HepG2 (cell line): ENCODE results near the gene MACROD2. TPM values are rescaled to one million over a fixed set of nuclear protein-coding genes. Genes with fewer than 3 reads are reported as not detected.

Experiments used
- ATAC-seq: fragments of 200-7000 bp; cut with Tn5 transposase; 3 replicates; pipeline ENCODE4 v1.9.1; 2020; ENCODE audit warnings: mild to moderate bottlenecking, moderate library complexity
- BruUV-seq: library from RNA; stranded (reverse); fragments of 400-500 nt; replicated peaks from 2 replicates; lab custom pipeline; 2021; lab: Mats Ljungman, UMichigan
- CTCF ChIA-PET: fragments of 300-600 bp; formaldehyde crosslinking; extraction: SDS; loops from one replicate; lab custom pipeline; 2021; ENCODE audit warnings: low total read pairs, inconsistent platforms, low intra/inter-chr PET ratio; lab: Yijun Ruan, JAX
- POLR2A ChIA-PET: fragments of 350-600 bp; sonication (Branson Sonifier 250); formaldehyde crosslinking; loops from one replicate; lab custom pipeline; 2020; ENCODE audit warnings: antibody characterized with exemption, inconsistent platforms; lab: Yijun Ruan, JAX
- DNase-seq: peaks from one replicate; pipeline ENCODE4 v3.0.0-alpha.2; 2015; ENCODE audit warnings: low spot score
- FAIRE-seq: peaks from 3 replicates; lab custom pipeline; 2011; peaks lifted over from hg19 to GRCh38; lab: Jason Lieb, UNC
- H2AFZ ChIP-seq: one replicate; pipeline ENCODE4 v1.6.1; 2011; ENCODE audit warnings: low read length, inconsistent platforms
- H3K27ac ChIP-seq: fragments of 300-600 bp; 3 replicates; pipeline ENCODE4 v1.8.0; 2011; ENCODE audit warnings: mixed run types, mild to moderate bottlenecking, mixed read lengths, low read length, inconsistent platforms; ENCODE audit not compliant: insufficient read depth; ENCODE audit errors: extremely low read length
- H3K27me3 ChIP-seq, 2 experiments: fragments of 200-600 bp in 1 of 2; 2 replicates in 1 of 2; 3 replicates in 1 of 2; pipeline versions ENCODE4 v1.6.0 to v1.8.0; 2011; ENCODE audit warnings: low read length in 2 of 2, mild to moderate bottlenecking in 2 of 2, moderate library complexity in 2 of 2, inconsistent platforms in 1 of 2; ENCODE audit not compliant: insufficient read depth in 2 of 2, control insufficient read depth in 1 of 2
- H3K36me3 ChIP-seq, 2 experiments: fragments of 200-600 bp in 1 of 2; replicated peaks in 1 of 2; 2 replicates in 1 of 2; 3 replicates in 1 of 2; pipeline versions ENCODE4 v1.5.1 to v1.8.0; 2011; ENCODE audit warnings: low read length in 2 of 2, inconsistent platforms in 1 of 2; ENCODE audit not compliant: insufficient read depth in 2 of 2, control insufficient read depth in 1 of 2
- H3K4me1 ChIP-seq: 2 replicates; pipeline ENCODE4 v1.5.1; 2012; ENCODE audit warnings: low read length, inconsistent platforms; ENCODE audit not compliant: insufficient read depth
- H3K4me2 ChIP-seq: 2 replicates; pipeline ENCODE4 v1.6.0; 2011; ENCODE audit warnings: low read depth, low read length, inconsistent platforms
- H3K4me3 ChIP-seq, 3 experiments: fragments of 200-600 bp in 1 of 3; sonication (generic), shearing (Covaris generic) in 1 of 3; replicated peaks in 1 of 3; 2 replicates each; pipeline ENCODE4 v1.5.1; 2011 to 2016; ENCODE audit warnings: low read length in 3 of 3, inconsistent platforms in 2 of 3, low read depth in 2 of 3, mild to moderate bottlenecking in 2 of 3, control low read depth in 1 of 3, mixed read lengths in 1 of 3; ENCODE audit not compliant: insufficient read depth in 1 of 3
- H3K79me2 ChIP-seq: one replicate; pipeline ENCODE4 v1.6.1; 2011; ENCODE audit warnings: low read length, inconsistent platforms; ENCODE audit not compliant: insufficient read depth
- H3K9ac ChIP-seq: 2 replicates; pipeline ENCODE4 v1.6.0; 2011; ENCODE audit warnings: mild to moderate bottlenecking, low read depth, low read length, inconsistent platforms; ENCODE audit not compliant: insufficient read depth
- H3K9me3 ChIP-seq: 2 replicates; pipeline ENCODE4 v1.5.1; 2012; ENCODE audit warnings: mild to moderate bottlenecking, low read length
- H4K20me1 ChIP-seq: 2 replicates; pipeline ENCODE4 v1.6.0; 2011; ENCODE audit warnings: inconsistent platforms, mild to moderate bottlenecking, low read length, moderate library complexity; ENCODE audit not compliant: insufficient read depth
- CREB1 ChIP-seq, 2 experiments: fragments of 450-650 bp in 1 of 2; IDR thresholded peaks; 2 replicates each; pipeline ENCODE4 v1.6.1; 2016 to 2017; ENCODE audit warnings: control low read depth in 1 of 2, mild to moderate bottlenecking in 1 of 2, missing compliant biosample characterization in 1 of 2, missing genetic modification characterization in 1 of 2
- CTCF ChIP-seq: sonication (generic); formaldehyde crosslinking; IDR thresholded peaks from 2 replicates; pipeline ENCODE4 v1.5.0; 2020; ENCODE audit warnings: mild to moderate bottlenecking, missing genetic modification reagents, moderate library complexity
- FOSL2 ChIP-seq: sonication (generic); formaldehyde crosslinking; IDR thresholded peaks from 2 replicates; pipeline ENCODE4 v1.4.0; 2020; ENCODE audit warnings: missing genetic modification reagents
- MIXL1 ChIP-seq: IDR thresholded peaks from 2 replicates; pipeline ENCODE4 v1.6.1; 2016
- PATZ1 ChIP-seq: sonication (generic); formaldehyde crosslinking; IDR thresholded peaks from 2 replicates; pipeline ENCODE4 v1.4.0; 2020; ENCODE audit warnings: missing genetic modification reagents
- ZBTB7A ChIP-seq: sonication (generic); formaldehyde crosslinking; IDR thresholded peaks from 2 replicates; pipeline ENCODE4 v1.8.0; 2022; ENCODE audit warnings: mild to moderate bottlenecking, missing genetic modification reagents
- ZNF484 ChIP-seq: sonication (generic); formaldehyde crosslinking; IDR thresholded peaks from 2 replicates; pipeline ENCODE4 v1.5.1; 2020; ENCODE audit warnings: mild to moderate bottlenecking, low read depth, missing genetic modification reagents, borderline replicate concordance
- ZNF746 ChIP-seq: sonication (generic); formaldehyde crosslinking; IDR thresholded peaks from 2 replicates; pipeline ENCODE4 v1.8.0; 2022; ENCODE audit warnings: mild to moderate bottlenecking, missing genetic modification reagents
- WGBS: methylation state at CpG from one replicate; pipeline ENCODE4 v1.1.6; 2017; ENCODE audit warnings: low lambda C conversion rate; 5-methylcytosine and 5-hydroxymethylcytosine counted together
- in situ Hi-C: cut with HindIII; loops from 2 replicates; pipeline ENCODE4 v1.10.0; 2017; ENCODE audit warnings: low pct_unique_long_range_greater_than_20kb; ENCODE audit not compliant: extremely low pct_ligation_motif_present
- intact Hi-C: fragments of 100-400 bp; cut with micrococcal nuclease; formaldehyde crosslinking; loops from one replicate; pipeline ENCODE4 v1.10.0; 2022; ENCODE audit not compliant: unreplicated experiment
- polyA plus RNA-seq, 8 experiments: library from polyadenylated mRNA; depleted of rRNA in 3 of 8; stranded (reverse) in 7 of 8; unstranded in 1 of 8; fragments of >200 nt; fragmentation: Illumina TruSeq in 4 of 8; extraction: Trizol in 4 of 8; gene quantifications; 2 replicates each; pipeline versions ENCODE4 v1.2.1 to v1.2.3, GENCODE V29; 2011 to 2016; ENCODE audit warnings: low read depth in 4 of 8, missing spikeins in 1 of 8, mixed read lengths in 1 of 8; ENCODE audit not compliant: insufficient read depth in 1 of 8
- total RNA-seq, 5 experiments: library from RNA; depleted of rRNA; stranded (reverse); fragments of >200 nt; fragmentation: Illumina TruSeq; extraction: Trizol; gene quantifications; 2 replicates each; pipeline ENCODE4 v1.2.3, GENCODE V29; 2016; ENCODE audit warnings: low read depth in 1 of 5

Gene MACROD2
- total and polyA plus RNA-seq, 2 of the 13 experiments (the other 11 are each of a cell fraction or from before 2014, with no cell fraction given) = 0.13 to 0.51 TPM

- Histone ChIP-seq H3K36me3 (no peaks in the 10 kb centered on the region), H3K79me2 (no peaks in the 10 kb centered on the region), H3K4me2 (no peak overlapping the region), H3K9ac (no peak overlapping the region), H3K27ac (no peak overlapping the region), H4K20me1 (no peaks in the 10 kb centered on the region), H3K9me3 (no peaks in the 10 kb centered on the region), H2AFZ (no peak overlapping the region), H3K4me3 (no peak overlapping the region), H3K27me3 (0 out of 5 replicates have a peak, but pooled peaks cover 0 to 3% of the 10 kb centered on the region in 2 experiments), H3K4me1 (no peaks in the 10 kb centered on the region)
- no TSS peak for BruUV-seq
- ChIA-PET POLR2A (no interaction called here), CTCF (no interaction called here)
- FAIRE-seq = no peak
- in situ Hi-C loops = no loop called here
- DNase-seq = no peak
- intact Hi-C loops = no loop called here
- TF ChIP-seq ZBTB7A (no peak), ZNF484 (CRISPR knock-in tag) (no peak), CTCF (CRISPR knock-in tag) (no peak), PATZ1 (CRISPR knock-in tag) (no peak), ZNF746 (CRISPR knock-in tag) (no peak), MIXL1 (CRISPR knock-in tag) (no peak), FOSL2 (CRISPR knock-in tag) (no peak), CREB1 (IDR thresholded peaks at IDR 0.05) (no peak), CREB1 (CRISPR knock-in tag; IDR thresholded peaks at IDR 0.05) (no peak)
- 2% methylated on average over 1 of the region's 1 CpG for WGBS
- ATAC-seq = no peak
Measured at GRCh38 chr20:14924433-14924832, 929.1 kb downstream of the MACROD2 start.
